ENCODE data around the gene CHD9NB.
A peak's percentile ranks its signal among the peaks of the same experiment; 100 is the strongest.

Gene CHD9NB

DNA sequence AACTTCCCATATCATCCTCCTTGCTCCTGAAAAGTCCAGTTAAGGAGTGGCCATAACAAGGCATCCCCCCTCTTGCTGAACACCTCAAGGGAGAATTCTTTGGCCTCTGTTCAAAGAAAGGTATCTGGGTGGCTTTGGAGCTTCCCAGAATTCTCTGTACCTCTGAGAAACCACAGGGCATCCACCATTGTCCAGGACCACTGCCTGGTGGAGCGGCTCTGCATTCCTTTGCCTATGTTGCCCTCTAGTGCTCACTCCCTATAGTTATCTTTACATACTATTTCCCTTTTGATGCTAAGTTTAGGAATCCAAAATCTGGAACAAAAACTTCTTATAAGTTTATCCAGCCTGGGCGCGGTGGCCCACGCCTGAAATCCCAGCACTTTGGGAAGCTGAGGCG, 30.3 kb downstream of the CHD9NB start:
- peak; percentile 1 to 9 for DNase-seq

DNA sequence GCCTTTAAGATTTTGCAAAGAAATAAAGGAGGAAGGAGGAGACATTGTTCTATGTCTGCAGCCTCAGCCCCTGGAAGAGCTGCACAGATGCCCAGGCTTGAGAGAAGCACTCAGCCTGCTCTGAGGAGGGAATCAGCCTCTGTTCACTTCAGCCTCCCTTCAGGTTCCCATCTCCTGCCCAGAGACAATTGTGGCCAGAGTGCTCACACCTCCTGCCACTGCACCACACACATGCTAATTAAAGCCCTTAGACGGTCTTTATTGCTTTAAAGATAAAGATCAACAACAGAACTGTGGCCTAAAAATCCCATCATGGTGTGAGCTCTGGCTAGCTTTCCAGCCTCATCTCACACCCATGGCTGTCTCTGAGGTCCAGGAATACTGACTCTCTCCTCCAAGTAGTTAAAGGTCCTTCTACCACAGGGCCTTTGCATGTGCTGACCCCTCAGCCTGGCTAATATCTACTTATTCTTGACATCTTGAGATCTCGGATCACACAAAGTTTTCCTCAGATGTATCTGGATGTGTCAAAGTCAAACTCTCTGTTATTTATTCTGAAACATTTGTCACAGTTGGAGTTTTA, 33.8 kb downstream of the CHD9NB start:
- no peak for DNase-seq

DNA sequence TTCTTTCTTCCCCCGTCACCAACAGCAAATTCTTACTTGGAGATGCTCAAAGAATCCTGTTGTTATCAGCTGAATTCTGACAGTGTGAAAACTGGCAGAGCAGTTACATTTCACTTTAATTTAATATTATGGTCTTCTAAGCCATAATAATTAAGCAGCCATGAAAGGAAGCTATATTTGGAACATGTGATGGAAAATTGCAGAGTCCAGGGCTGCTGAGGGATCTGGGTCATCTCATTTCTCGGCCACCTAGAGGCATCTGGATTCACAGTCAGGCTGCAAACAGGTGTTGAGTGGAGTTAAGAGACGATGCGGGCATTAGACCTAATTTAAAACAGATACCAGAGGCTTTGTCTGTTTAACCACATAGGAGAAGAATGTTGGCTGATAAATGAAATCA, 38.4 kb downstream of the CHD9NB start:
- no peak for DNase-seq

DNA sequence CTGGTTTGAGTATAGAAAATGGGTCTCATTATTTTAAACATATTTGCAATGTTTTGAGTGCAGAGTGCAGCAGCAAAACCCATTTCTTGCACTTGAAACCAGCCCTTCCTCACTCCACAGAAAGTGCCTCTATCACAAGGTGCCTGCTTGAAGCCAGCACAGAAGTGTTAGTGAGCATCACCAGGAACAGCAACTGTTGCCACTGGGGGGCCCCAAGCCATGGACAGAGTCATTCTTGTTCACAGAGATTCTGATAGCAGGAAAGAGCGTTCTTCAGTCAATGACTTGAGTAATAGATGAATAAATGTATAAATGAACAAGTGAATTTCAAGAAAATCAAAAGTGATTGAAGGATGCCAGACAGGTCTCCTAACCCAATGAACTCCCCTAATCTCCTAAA, 45.6 kb downstream of the CHD9NB start:
- DNase-seq = no peak

DNA sequence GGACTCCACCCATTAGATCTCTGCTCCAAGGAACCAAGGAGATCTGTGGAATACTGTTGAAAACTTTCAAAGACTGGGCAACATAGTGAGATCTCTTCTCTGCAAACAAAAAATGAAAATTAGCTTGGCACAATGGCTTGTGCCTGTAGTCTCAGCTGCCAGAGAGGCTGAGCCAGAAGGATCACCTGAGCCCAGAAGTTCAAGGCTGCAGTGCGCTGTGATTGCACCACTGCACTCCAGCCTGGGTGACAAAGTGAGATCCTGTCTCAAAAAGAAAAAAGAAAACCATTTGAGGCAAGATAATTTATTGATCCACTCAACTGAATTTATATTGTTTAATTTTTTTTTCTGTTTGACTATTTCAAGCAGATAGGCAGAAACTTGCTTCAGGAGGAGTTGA, 54.8 kb downstream of the CHD9NB start:
- no peak for DNase-seq

DNA sequence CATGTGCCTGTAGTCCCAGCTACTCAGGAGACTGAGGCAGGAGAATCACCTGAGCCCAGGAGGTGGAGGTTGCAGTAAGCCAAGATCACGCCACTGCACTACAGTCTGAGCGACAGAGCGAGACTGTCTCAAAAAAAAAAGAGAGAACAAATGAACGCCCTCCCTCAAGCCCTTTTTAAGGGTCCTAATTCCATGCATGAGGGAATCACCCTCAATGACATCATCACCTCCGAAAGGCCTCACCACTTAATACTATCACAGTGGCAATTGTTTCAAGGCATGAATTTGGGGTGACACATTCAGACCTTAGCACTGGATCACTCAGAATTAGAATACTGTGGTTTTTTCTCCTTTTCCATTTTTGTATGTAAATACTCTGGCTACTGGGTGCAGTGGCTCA, 57.8 kb downstream of the CHD9NB start:
- no peak for DNase-seq

DNA sequence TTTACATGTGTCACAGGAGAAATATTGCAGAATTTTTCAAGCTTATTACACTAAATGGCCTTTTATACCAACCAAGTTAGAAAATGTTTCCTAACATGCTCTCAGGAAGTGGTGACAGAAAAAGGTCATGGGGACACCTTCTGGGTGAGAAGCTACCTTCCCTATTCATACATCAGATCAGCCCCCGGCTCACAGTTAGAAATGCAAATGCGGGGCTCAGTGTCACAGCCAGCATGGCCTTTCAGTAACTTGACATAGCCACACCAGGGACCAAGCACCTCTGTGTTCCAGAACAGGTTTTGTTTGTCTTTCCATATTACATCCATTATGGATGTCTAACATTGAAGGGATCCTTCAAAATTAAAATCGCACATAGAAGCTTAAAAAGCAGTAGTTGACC, 59.5 kb downstream of the CHD9NB start:
- no peak for DNase-seq

DNA sequence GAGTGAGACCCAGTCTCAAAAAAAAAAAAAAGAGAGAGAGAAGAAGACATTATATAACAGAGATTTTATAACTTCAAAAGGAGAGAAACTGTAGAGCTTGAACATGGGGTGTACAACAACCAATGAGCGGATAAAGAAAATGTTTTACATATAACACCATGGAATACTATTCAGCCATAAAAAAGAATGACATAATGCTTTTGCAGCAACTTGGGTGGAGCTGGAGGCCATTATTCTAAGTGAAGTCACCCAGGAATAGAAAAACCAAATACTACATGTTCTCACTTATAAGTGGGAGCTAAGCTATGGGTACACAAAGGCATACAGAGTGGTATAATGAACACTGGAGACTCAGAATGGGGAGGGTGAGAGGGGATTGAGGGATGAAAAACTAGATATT, 61.1 kb downstream of the CHD9NB start:
- DNase-seq = no peak
